ENCODE data around the gene HPSE2.
"Not testable (repeated sequence)": the region's sequence is repeated elsewhere in the genome, so short reads cannot be mapped to it uniquely, and the experiment has no call there.

The HPSE2 gene

GRCh38 chr10:98511876-98512275 lies 723.8 kb downstream of the HPSE2 start:
- Histone ChIP-seq H3K36me3 (ENCODE audit: control insufficient read depth, insufficient read depth, low read length) (no peaks in the 10 kb centered on the region), H3K9ac (ENCODE audit: low read length) (no peak overlapping the region), H3K4me3 (ENCODE audit: low read depth, low read length) (no peak overlapping the region), H3K4me1 (ENCODE audit: control insufficient read depth, insufficient read depth, low read length) (peaks cover 3% of the 10 kb centered on the region; the same call in 1 of the 2 replicates), H3K27ac (ENCODE audit: low read depth, low read length) (no peak overlapping the region), H3K27me3 (ENCODE audit: control insufficient read depth, insufficient read depth, low read length) (no peaks in the 10 kb centered on the region), H3K9me3 (ENCODE audit: control insufficient read depth, insufficient read depth, low read depth, low read length) (no peaks in the 10 kb centered on the region)

- no peaks in the 10 kb centered on the region for H3K9me3 ChIP-seq (ENCODE audit: control insufficient read depth, insufficient read depth, low read depth, low read length)
- H3K27me3 ChIP-seq (ENCODE audit: control insufficient read depth, insufficient read depth, low read length), result no peaks in the 10 kb centered on the region
- H3K4me3 ChIP-seq (ENCODE audit: low read depth, low read length), result no peak overlapping the region
- no peak overlapping the region for H3K27ac ChIP-seq (ENCODE audit: low read depth, low read length)
- no peak overlapping the region for H3K9ac ChIP-seq (ENCODE audit: low read length)
- no peaks in the 10 kb centered on the region for H3K36me3 ChIP-seq (ENCODE audit: control insufficient read depth, insufficient read depth, low read length)
- H3K4me1 ChIP-seq (ENCODE audit: control insufficient read depth, insufficient read depth, low read length), result no peaks in the 10 kb centered on the region
Measured at GRCh38 chr10:98510412-98510995, 725.1 kb downstream of the HPSE2 start.

- no peaks in the 10 kb centered on the region for H3K36me3 ChIP-seq (ENCODE audit: control insufficient read depth, insufficient read depth, low read length)
- no peaks in the 10 kb centered on the region for H3K27me3 ChIP-seq (ENCODE audit: control insufficient read depth, insufficient read depth, low read length)
- no peak overlapping the region for H3K4me3 ChIP-seq (ENCODE audit: low read depth, low read length)
- H3K9ac ChIP-seq (ENCODE audit: low read length), result no peak overlapping the region
- H3K9me3 ChIP-seq (ENCODE audit: control insufficient read depth, insufficient read depth, low read depth, low read length), result no peaks in the 10 kb centered on the region
- no peak overlapping the region for H3K27ac ChIP-seq (ENCODE audit: low read depth, low read length)
- peaks cover 6% of the 10 kb centered on the region for H3K4me1 ChIP-seq (ENCODE audit: control insufficient read depth, insufficient read depth, low read length)
Measured at GRCh38 chr10:98509745-98510144, 725.9 kb downstream of the HPSE2 start.

GRCh38 chr10:98502535-98502934 lies 733.1 kb downstream of the HPSE2 start:
- not testable (repeated sequence) for H3K9ac ChIP-seq (ENCODE audit: low read length); H3K4me3 ChIP-seq (ENCODE audit: low read depth, low read length); H3K9me3 ChIP-seq (ENCODE audit: control insufficient read depth, insufficient read depth, low read depth, low read length); H3K4me1 ChIP-seq (ENCODE audit: control insufficient read depth, insufficient read depth, low read length); H3K36me3 ChIP-seq (ENCODE audit: control insufficient read depth, insufficient read depth, low read length); H3K27me3 ChIP-seq (ENCODE audit: control insufficient read depth, insufficient read depth, low read length); H3K27ac ChIP-seq (ENCODE audit: low read depth, low read length)

GRCh38 chr10:98492763-98493162 lies 742.9 kb downstream of the HPSE2 start:
- Histone ChIP-seq H3K9ac (ENCODE audit: low read length) (no peak overlapping the region), H3K27ac (ENCODE audit: low read depth, low read length) (no peak overlapping the region), H3K4me1 (ENCODE audit: control insufficient read depth, insufficient read depth, low read length) (no peaks in the 10 kb centered on the region), H3K36me3 (ENCODE audit: control insufficient read depth, insufficient read depth, low read length) (no peaks in the 10 kb centered on the region), H3K4me3 (ENCODE audit: low read depth, low read length) (no peak overlapping the region), H3K9me3 (ENCODE audit: control insufficient read depth, insufficient read depth, low read depth, low read length) (peaks cover 12% of the 10 kb centered on the region; the same call in 1 of the 2 replicates), H3K27me3 (ENCODE audit: control insufficient read depth, insufficient read depth, low read length) (no peaks in the 10 kb centered on the region)

- Histone ChIP-seq H3K36me3 (ENCODE audit: control insufficient read depth, insufficient read depth, low read length) (no peaks in the 10 kb centered on the region), H3K4me3 (ENCODE audit: low read depth, low read length) (no peak overlapping the region), H3K27me3 (ENCODE audit: control insufficient read depth, insufficient read depth, low read length) (no peaks in the 10 kb centered on the region), H3K4me1 (ENCODE audit: control insufficient read depth, insufficient read depth, low read length) (no peaks in the 10 kb centered on the region), H3K9me3 (ENCODE audit: control insufficient read depth, insufficient read depth, low read depth, low read length) (peaks cover 3% of the 10 kb centered on the region; the same call in 1 of the 2 replicates), H3K9ac (ENCODE audit: low read length) (no peak overlapping the region), H3K27ac (ENCODE audit: low read depth, low read length) (no peak overlapping the region)
Measured at GRCh38 chr10:98489561-98490481, 745.8 kb downstream of the HPSE2 start.

GRCh38 chr10:98488669-98489430 lies 746.8 kb downstream of the HPSE2 start:
- no peaks in the 10 kb centered on the region for H3K4me1 ChIP-seq (ENCODE audit: control insufficient read depth, insufficient read depth, low read length)
- H3K4me3 ChIP-seq (ENCODE audit: low read depth, low read length), result no peak overlapping the region
- no peak overlapping the region for H3K27ac ChIP-seq (ENCODE audit: low read depth, low read length)
- no peak overlapping the region for H3K9ac ChIP-seq (ENCODE audit: low read length)
- no peaks in the 10 kb centered on the region for H3K27me3 ChIP-seq (ENCODE audit: control insufficient read depth, insufficient read depth, low read length)
- H3K36me3 ChIP-seq (ENCODE audit: control insufficient read depth, insufficient read depth, low read length), result no peaks in the 10 kb centered on the region
- H3K9me3 ChIP-seq (ENCODE audit: control insufficient read depth, insufficient read depth, low read depth, low read length), result peaks cover 3% of the 10 kb centered on the region; the same call in 1 of the 2 replicates

DNA sequence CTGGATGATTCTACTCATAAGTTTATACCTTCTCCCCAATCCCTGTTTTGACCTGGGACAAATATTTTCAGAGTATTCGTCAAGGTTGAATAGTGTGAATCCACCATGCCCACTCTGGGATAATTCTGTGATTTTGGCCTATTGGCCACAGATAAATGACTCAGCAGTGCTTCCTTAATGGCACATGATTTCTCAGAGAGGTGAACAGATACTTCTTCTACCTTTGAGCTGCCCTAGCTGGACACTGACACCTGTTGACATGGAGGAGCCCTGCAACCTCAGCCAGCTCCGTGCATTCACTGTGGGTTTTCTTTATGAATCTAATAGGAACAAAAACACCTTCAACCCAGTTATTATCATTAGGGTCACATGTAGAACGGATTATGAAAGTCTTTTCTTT lies 748.0 kb downstream of the HPSE2 start:
- Histone ChIP-seq H3K36me3 (ENCODE audit: control insufficient read depth, insufficient read depth, low read length) (no peaks in the 10 kb centered on the region), H3K9ac (ENCODE audit: low read length) (no peak overlapping the region), H3K9me3 (ENCODE audit: control insufficient read depth, insufficient read depth, low read depth, low read length) (peaks cover 4% of the 10 kb centered on the region; the same call in 1 of the 2 replicates), H3K27me3 (ENCODE audit: control insufficient read depth, insufficient read depth, low read length) (no peaks in the 10 kb centered on the region), H3K4me3 (ENCODE audit: low read depth, low read length) (no peak overlapping the region), H3K4me1 (ENCODE audit: control insufficient read depth, insufficient read depth, low read length) (no peaks in the 10 kb centered on the region), H3K27ac (ENCODE audit: low read depth, low read length) (no peak overlapping the region)

GRCh38 chr10:98486421-98486820 lies 749.2 kb downstream of the HPSE2 start:
- Histone ChIP-seq H3K4me3 (ENCODE audit: low read depth, low read length) (no peak overlapping the region), H3K4me1 (ENCODE audit: control insufficient read depth, insufficient read depth, low read length) (no peaks in the 10 kb centered on the region), H3K9me3 (ENCODE audit: control insufficient read depth, insufficient read depth, low read depth, low read length) (0 out of 2 replicates have a peak, but pooled peaks cover 4% of the 10 kb centered on the region), H3K36me3 (ENCODE audit: control insufficient read depth, insufficient read depth, low read length) (no peaks in the 10 kb centered on the region), H3K27me3 (ENCODE audit: control insufficient read depth, insufficient read depth, low read length) (no peaks in the 10 kb centered on the region), H3K27ac (ENCODE audit: low read depth, low read length) (no peak overlapping the region), H3K9ac (ENCODE audit: low read length) (no peak overlapping the region)

- H3K27ac ChIP-seq (ENCODE audit: low read depth, low read length), result no peak overlapping the region
- no peaks in the 10 kb centered on the region for H3K4me1 ChIP-seq (ENCODE audit: control insufficient read depth, insufficient read depth, low read length)
- no peak overlapping the region for H3K9ac ChIP-seq (ENCODE audit: low read length)
- 0 out of 2 replicates have a peak, but pooled peaks cover 4% of the 10 kb centered on the region for H3K9me3 ChIP-seq (ENCODE audit: control insufficient read depth, insufficient read depth, low read depth, low read length)
- no peaks in the 10 kb centered on the region for H3K27me3 ChIP-seq (ENCODE audit: control insufficient read depth, insufficient read depth, low read length)
- no peak overlapping the region for H3K4me3 ChIP-seq (ENCODE audit: low read depth, low read length)
- H3K36me3 ChIP-seq (ENCODE audit: control insufficient read depth, insufficient read depth, low read length), result no peaks in the 10 kb centered on the region
Measured at GRCh38 chr10:98485959-98486358, 749.7 kb downstream of the HPSE2 start.
